WI38 (cell line): Measurements from ENCODE around the gene FAM181A.

ENCODE experiments used
- H3K4me3 ChIP-seq: 2 replicates; pipeline ENCODE4 v1.5.1; 2011; ENCODE audit warnings: low read depth, mild to moderate bottlenecking, control low read depth, low read length
- TF ChIP-seq, protein P1 (sequence below): IDR thresholded peaks from 2 replicates; pipeline ENCODE4 v1.5.1; 2012; ENCODE audit warnings: low read depth, mild to moderate bottlenecking, control low read depth, low read length

Gene FAM181A

GRCh38 chr14:93944348-93945069, 17.4 kb downstream of the FAM181A start:
- no peak overlapping the region for H3K4me3 ChIP-seq
- TF ChIP-seq, protein P1, sequence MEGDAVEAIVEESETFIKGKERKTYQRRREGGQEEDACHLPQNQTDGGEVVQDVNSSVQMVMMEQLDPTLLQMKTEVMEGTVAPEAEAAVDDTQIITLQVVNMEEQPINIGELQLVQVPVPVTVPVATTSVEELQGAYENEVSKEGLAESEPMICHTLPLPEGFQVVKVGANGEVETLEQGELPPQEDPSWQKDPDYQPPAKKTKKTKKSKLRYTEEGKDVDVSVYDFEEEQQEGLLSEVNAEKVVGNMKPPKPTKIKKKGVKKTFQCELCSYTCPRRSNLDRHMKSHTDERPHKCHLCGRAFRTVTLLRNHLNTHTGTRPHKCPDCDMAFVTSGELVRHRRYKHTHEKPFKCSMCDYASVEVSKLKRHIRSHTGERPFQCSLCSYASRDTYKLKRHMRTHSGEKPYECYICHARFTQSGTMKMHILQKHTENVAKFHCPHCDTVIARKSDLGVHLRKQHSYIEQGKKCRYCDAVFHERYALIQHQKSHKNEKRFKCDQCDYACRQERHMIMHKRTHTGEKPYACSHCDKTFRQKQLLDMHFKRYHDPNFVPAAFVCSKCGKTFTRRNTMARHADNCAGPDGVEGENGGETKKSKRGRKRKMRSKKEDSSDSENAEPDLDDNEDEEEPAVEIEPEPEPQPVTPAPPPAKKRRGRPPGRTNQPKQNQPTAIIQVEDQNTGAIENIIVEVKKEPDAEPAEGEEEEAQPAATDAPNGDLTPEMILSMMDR, result no peak

DNA sequence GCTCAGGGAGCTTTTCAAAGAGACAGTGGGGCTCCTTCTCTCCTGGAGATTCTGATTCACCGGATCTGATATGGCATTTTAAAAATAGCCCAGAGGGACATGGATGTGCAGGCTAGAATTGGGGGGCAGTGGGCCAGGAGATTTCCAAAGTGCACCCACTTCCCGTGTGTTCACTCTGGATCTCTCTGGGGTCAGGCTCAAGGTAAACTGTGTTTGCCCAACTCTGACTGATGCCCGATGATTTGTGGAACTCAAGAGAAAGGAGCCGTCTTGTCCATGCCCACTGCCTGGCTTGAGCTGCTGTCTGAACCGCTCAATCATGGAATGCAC, 17.9 kb downstream of the FAM181A start:
- H3K4me3 ChIP-seq, result no peak overlapping the region
- TF ChIP-seq, protein P1, result no peak

DNA sequence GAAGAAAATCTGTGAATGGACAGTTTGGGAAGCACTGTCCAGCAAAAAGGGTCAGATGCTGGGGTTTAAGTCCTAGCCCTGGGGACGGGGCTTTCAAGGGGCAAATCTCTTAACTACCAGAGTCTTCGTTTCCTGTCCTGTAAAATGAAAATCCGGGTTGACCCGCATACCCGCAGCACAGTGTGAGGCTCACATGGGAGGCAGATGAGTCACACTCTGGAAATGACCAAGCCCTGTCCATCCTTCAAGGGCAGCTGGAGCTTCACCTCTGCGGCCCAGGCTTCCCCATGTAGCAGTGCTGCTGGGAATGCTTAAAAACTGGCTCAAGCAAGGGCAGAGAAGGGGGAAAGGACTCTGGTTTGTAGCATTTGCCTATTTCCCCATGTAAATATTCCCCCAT, 19.0 kb downstream of the FAM181A start:
- no peak overlapping the region for H3K4me3 ChIP-seq
- TF ChIP-seq, protein P1, result no peak

DNA sequence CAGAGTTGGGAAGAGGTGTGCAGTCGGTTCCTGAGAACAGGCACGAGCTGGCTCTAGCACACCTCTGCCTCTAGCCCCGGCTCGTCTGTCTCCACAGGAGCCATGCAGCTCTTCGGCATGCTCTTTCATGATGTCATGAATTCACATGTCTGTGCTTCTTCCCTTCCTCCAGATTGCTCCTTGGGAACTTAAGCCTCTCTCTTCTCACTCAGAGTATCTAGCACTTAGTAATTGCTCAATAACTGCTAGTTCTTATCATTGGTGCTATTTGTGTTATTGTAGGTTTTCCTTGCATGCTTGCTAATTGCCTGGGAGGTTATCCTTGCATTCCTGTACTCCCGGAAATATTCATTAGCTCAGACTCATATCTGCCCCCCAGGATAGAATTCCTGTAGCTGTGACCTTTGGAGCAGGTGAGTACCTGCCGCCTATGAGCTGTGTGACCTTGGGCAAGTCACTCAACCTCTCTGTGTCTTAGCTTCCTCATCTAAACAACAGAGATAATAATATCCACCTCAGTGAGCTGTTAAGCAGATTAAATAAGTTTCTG, 19.5 kb downstream of the FAM181A start:
- H3K4me3 ChIP-seq, result no peak overlapping the region
- TF ChIP-seq, protein P1, result no peak

- TF ChIP-seq, protein P1, result no peak
- no peak overlapping the region for H3K4me3 ChIP-seq
Measured at GRCh38 chr14:93947282-93947681, 20.1 kb downstream of the FAM181A start.

DNA sequence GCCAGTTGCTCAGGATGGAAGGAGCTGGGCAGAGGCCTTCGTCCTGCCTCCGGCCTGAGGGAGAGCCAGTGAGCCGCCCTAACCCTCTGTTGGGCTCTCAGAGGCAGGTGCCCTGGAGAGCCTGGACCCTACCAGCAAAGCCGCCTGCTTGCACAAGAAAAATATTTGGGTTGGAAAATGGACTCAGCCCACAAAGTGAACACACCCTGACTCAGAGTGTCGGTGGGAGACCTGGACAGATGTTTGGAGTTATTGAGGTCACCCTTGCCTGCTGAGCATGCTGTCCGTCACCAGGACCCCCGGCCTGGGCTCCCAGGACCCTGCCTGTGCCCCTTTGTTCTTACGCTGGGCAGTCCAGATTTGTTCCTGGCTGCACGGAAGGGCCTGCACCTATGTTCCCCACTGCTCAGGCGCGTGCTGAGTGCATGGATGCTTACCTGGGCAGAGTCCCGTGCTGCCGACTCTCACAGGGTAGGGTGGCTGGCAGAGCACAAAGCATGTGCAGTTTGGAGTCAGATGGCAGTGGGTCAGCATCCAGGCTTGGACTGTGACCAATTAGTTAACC, 22.4 kb downstream of the FAM181A start:
- TF ChIP-seq, protein P1, result no peak
- no peak overlapping the region for H3K4me3 ChIP-seq

GRCh38 chr14:93950948-93951634, 23.9 kb downstream of the FAM181A start:
- H3K4me3 ChIP-seq, result no peak overlapping the region
- TF ChIP-seq, protein P1, result no peak
